NCI-H1694 (cell line): ENCODE data around the gene TFCP2.
A peak's percentile ranks its signal among the peaks of the same experiment; 100 is the strongest.

Experiments
- DNase-seq: peaks from one replicate; lab custom pipeline; 2025; lab: John Stamatoyannopoulos, UW

The TFCP2 gene

GRCh38 chr12:51197736-51198567, 25.0 kb upstream of the TFCP2 start:
- DNase-seq, result no peak

GRCh38 chr12:51196547-51196946, 23.6 kb upstream of the TFCP2 start:
- no peak for DNase-seq

- DNase-seq, result no peak
These were observed 22.9 kb upstream of the TFCP2 start for GRCh38 chr12:51195841-51196240.

GRCh38 chr12:51192284-51192671, 19.3 kb upstream of the TFCP2 start:
- DNase-seq, result no peak

- DNase-seq, result no peak
These were observed 18.8 kb upstream of the TFCP2 start for GRCh38 chr12:51191516-51192283.

- DNase-seq, result no peak
These were observed 17.9 kb upstream of the TFCP2 start for GRCh38 chr12:51190820-51191219.

GRCh38 chr12:51189790-51190355, 16.9 kb upstream of the TFCP2 start:
- no peak for DNase-seq

GRCh38 chr12:51188359-51189051, 15.6 kb upstream of the TFCP2 start:
- no peak for DNase-seq

GRCh38 chr12:51187370-51187987, 14.5 kb upstream of the TFCP2 start:
- no peak for DNase-seq

- no peak for DNase-seq
These were observed 13.6 kb upstream of the TFCP2 start for GRCh38 chr12:51186465-51187085.

GRCh38 chr12:51185171-51185717, 12.3 kb upstream of the TFCP2 start:
- DNase-seq, result no peak

- DNase-seq, result peak; percentile 58
These were observed 10.9 kb upstream of the TFCP2 start for GRCh38 chr12:51183816-51184215.

GRCh38 chr12:51183349-51183748, 10.4 kb upstream of the TFCP2 start:
- DNase-seq, result no peak

GRCh38 chr12:51181558-51181957, 8.6 kb upstream of the TFCP2 start:
- DNase-seq, result no peak

- no peak for DNase-seq
These were observed 5.0 kb upstream of the TFCP2 start for GRCh38 chr12:51177897-51178296.

- no peak for DNase-seq
These were observed 1.6 kb upstream of the TFCP2 start for GRCh38 chr12:51174501-51174900.

- no peak for DNase-seq
These were observed 936 bp downstream of the TFCP2 start for GRCh38 chr12:51171884-51172514.

GRCh38 chr12:51163795-51164194, 9.1 kb downstream of the TFCP2 start:
- DNase-seq, result no peak

- no peak for DNase-seq
These were observed 10.7 kb downstream of the TFCP2 start for GRCh38 chr12:51162217-51162616.

GRCh38 chr12:51160814-51161459, 12.0 kb downstream of the TFCP2 start:
- no peak for DNase-seq
